Stimulated activated CD4-positive, alpha-beta T cell treated with anti-CD3 and anti-CD28 coated beads, Interleukin-15, amount 100 ng/mL, for 48 hours (primary cell): ENCODE data around the gene TNFRSF13B.

Experiments used
- DNase-seq, 2 donors: peaks; one replicate each; pipeline ENCODE4 v3.0.0-alpha.2; 2020; ENCODE audit warnings: low read depth in 2 of 2

The TNFRSF13B gene

GRCh38 chr17:16938496-16939207, 33.3 kb downstream of the TNFRSF13B start:
- no peak for DNase-seq

GRCh38 chr17:16938031-16938430, 33.9 kb downstream of the TNFRSF13B start:
- DNase-seq = no peak

- no peak for DNase-seq
Measured at GRCh38 chr17:16937431-16937830, 34.5 kb downstream of the TNFRSF13B start.

GRCh38 chr17:16936536-16937310, 35.2 kb downstream of the TNFRSF13B start:
- DNase-seq = no peak

GRCh38 chr17:16935786-16936185, 36.1 kb downstream of the TNFRSF13B start:
- no peak for DNase-seq

GRCh38 chr17:16935241-16935663, 36.7 kb downstream of the TNFRSF13B start:
- no peak for DNase-seq

- no peak for DNase-seq
Measured at GRCh38 chr17:16934836-16935235, 37.1 kb downstream of the TNFRSF13B start.

- DNase-seq = no peak
Measured at GRCh38 chr17:16934133-16934795, 37.7 kb downstream of the TNFRSF13B start.

GRCh38 chr17:16933317-16934132, 38.4 kb downstream of the TNFRSF13B start:
- DNase-seq = no peak

- no peak for DNase-seq
Measured at GRCh38 chr17:16932611-16933010, 39.3 kb downstream of the TNFRSF13B start.

- no peak for DNase-seq
Measured at GRCh38 chr17:16932156-16932555, 39.8 kb downstream of the TNFRSF13B start.

- DNase-seq = no peak
Measured at GRCh38 chr17:16931318-16932060, 40.4 kb downstream of the TNFRSF13B start.

- DNase-seq = no peak
Measured at GRCh38 chr17:16930571-16931317, 41.2 kb downstream of the TNFRSF13B start.

GRCh38 chr17:16929757-16930520, 42.0 kb downstream of the TNFRSF13B start:
- DNase-seq = no peak

- no peak for DNase-seq
Measured at GRCh38 chr17:16929035-16929680, 42.8 kb downstream of the TNFRSF13B start.

GRCh38 chr17:16928406-16929034, 43.4 kb downstream of the TNFRSF13B start:
- no peak for DNase-seq

- no peak for DNase-seq
Measured at GRCh38 chr17:16927641-16928321, 44.1 kb downstream of the TNFRSF13B start.
